ENCODE measurements around the gene TPST1. TPM values are rescaled to one million over a fixed set of nuclear protein-coding genes. Genes with fewer than 3 reads are reported as not detected.
"Not testable (repeated sequence)": the region's sequence is repeated elsewhere in the genome, so short reads cannot be mapped to it uniquely, and the experiment has no call there.

The TPST1 gene
- total RNA-seq, 4 donors from 2014 or later = 31.9 to 38.3 (median 36.8) TPM

DNA sequence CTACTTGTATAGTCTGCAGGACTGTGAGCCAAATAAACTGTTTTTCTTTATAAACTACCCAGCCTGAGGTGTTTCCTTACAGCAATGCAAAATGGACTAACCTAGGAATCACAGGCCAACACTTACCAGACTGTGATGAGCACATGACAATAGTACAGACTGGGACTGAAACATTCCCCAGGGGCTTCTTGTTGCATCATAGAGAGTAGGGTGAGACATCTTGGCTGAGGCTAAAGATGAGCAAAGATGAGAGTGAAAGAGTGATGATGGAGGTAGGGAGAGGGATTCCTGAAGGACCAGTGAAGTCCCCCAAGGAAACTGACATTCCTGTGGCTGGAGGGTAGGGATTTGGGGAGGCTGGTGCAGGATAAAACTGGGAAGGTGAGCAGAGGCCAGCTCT is 194.4 kb downstream of the TPST1 start:
- H3K4me3 ChIP-seq = no peak overlapping the region
- peaks cover 0 to 16% (median 0%) of the 10 kb centered on the region in 4 donors for H3K9me3 ChIP-seq
- no peaks in the 10 kb centered on the region for H3K27me3 ChIP-seq
- no peak overlapping the region for H3K27ac ChIP-seq
- DNase-seq (ENCODE audit: low spot score in 2 of 2) = no peak
- H3K4me1 ChIP-seq = no peaks in the 10 kb centered on the region
- peaks cover 0 to 70% (median 0%) of the 10 kb centered on the region in 3 donors for H3K36me3 ChIP-seq
- TF ChIP-seq, protein P1, sequence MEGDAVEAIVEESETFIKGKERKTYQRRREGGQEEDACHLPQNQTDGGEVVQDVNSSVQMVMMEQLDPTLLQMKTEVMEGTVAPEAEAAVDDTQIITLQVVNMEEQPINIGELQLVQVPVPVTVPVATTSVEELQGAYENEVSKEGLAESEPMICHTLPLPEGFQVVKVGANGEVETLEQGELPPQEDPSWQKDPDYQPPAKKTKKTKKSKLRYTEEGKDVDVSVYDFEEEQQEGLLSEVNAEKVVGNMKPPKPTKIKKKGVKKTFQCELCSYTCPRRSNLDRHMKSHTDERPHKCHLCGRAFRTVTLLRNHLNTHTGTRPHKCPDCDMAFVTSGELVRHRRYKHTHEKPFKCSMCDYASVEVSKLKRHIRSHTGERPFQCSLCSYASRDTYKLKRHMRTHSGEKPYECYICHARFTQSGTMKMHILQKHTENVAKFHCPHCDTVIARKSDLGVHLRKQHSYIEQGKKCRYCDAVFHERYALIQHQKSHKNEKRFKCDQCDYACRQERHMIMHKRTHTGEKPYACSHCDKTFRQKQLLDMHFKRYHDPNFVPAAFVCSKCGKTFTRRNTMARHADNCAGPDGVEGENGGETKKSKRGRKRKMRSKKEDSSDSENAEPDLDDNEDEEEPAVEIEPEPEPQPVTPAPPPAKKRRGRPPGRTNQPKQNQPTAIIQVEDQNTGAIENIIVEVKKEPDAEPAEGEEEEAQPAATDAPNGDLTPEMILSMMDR (IDR thresholded peaks at IDR 0.05) = no peak
- TF ChIP-seq EP300 (IDR thresholded peaks at IDR 0.05) (no peak), POLR2A (IDR thresholded peaks at IDR 0.05) (no peak)

DNA sequence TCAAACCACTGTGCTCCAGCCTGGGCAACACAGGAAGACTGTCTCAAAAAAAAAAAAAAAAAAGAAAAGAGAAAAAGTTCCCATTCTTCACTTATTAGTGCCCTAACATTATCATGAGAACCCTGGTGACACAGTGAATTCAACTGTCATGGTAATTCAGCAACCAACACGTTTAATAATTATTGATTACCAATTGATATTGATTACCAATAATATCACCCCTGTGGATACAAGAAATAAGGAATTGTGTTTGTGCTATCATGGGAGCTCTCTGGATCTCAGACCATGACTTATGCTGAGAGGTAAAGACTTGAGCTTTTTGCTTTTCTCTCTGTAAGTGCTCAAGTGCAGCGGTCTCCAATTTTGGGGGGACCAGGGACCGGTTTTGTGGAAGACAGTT is 195.3 kb downstream of the TPST1 start:
- Histone ChIP-seq H3K27me3 (no peaks in the 10 kb centered on the region), H3K36me3 (peaks cover 0 to 70% (median 0%) of the 10 kb centered on the region in 3 donors), H3K4me3 (no peak overlapping the region), H3K9me3 (peaks cover 0 to 16% (median 0%) of the 10 kb centered on the region in 4 donors), H3K27ac (no peak overlapping the region), H3K4me1 (no peaks in the 10 kb centered on the region)
- TF ChIP-seq, protein P1 (IDR thresholded peaks at IDR 0.05) = no peak
- TF ChIP-seq POLR2A (IDR thresholded peaks at IDR 0.05) (no peak), EP300 (IDR thresholded peaks at IDR 0.05) (no peak)
- 91 to 98% methylated on average over 3 of the region's 3 CpGs for WGBS, 2 donors
- no peak for DNase-seq (ENCODE audit: low spot score in 2 of 2)

DNA sequence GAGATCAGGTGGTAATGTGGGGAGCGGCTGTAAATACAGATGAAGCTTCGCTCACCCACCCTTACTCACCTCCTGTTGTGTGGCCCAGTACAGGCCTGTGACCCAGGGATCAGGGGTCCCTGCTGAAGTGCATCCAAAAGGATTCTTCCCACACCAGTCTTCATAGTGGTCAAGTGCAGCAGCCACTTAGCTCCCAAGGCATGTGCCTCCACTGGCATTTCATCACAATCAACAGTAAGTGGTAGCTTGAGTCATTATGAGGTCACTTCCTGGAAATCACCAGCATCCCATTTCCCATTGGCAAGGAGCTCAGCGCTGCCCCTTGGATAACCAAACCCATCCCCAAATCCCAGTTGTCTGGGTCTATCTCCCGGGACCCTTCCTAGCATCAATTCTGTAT is 196.0 kb downstream of the TPST1 start:
- not testable (repeated sequence) for H3K4me3 ChIP-seq; H3K27me3 ChIP-seq; H3K27ac ChIP-seq; DNase-seq (ENCODE audit: low spot score in 2 of 2); H3K4me1 ChIP-seq
- H3K9me3 ChIP-seq = peaks cover 0 to 16% (median 0%) of the 10 kb centered on the region in 4 donors
- H3K36me3 ChIP-seq = peaks cover 0 to 77% (median 0%) of the 10 kb centered on the region in 3 donors
- 97 to 100% methylated on average over 4 of the region's 4 CpGs for WGBS, 2 donors

DNA sequence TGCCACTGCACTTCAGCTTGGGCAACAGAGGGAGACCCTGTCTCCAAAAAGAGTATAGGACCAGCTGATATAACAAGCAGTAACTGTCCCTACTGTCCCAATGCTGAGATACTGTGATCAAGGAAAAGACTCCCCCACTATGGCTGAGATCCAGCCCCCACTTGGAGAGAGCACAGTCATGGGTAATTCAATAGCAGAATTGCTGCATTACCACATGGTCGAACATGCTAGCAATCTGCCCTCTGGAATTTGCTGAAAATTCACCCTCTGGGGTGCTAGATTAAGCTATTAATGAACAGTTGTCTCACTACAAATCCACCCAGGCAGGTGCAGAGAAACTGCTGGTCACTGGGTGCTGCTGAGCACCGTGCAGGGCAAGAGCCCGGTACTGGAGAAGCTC is 196.8 kb downstream of the TPST1 start:
- H3K27me3 ChIP-seq; H3K4me1 ChIP-seq; H3K27ac ChIP-seq; DNase-seq (ENCODE audit: low spot score in 2 of 2); H3K4me3 ChIP-seq: not testable (repeated sequence)
- Histone ChIP-seq H3K36me3 (peaks cover 0 to 80% (median 0%) of the 10 kb centered on the region in 3 donors), H3K9me3 (peaks cover 0 to 16% (median 0%) of the 10 kb centered on the region in 4 donors)
- WGBS, 2 donors = 100% methylated on average over 3 of the region's 3 CpGs

DNA sequence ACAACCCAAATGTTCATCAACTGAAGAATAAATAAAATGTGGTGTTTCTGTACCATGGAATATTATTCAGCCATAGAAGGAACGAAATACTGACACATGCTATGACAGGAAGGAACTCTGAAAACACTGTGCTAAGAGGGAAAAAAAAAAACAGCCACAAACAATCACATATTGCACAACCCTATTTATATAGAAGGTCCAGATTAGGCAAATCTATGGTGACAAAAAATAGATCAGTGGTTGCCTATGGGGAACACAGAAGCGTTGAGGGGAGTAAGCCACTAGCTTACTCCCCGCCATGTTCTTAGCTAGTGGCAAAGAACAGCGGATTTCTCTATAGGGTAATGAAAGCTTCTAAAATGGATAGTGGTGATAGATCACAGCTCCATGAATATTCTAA is 198.4 kb downstream of the TPST1 start:
- peaks cover 0 to 86% (median 0%) of the 10 kb centered on the region in 3 donors for H3K36me3 ChIP-seq
- H3K27me3 ChIP-seq = no peaks in the 10 kb centered on the region
- WGBS, 2 donors = 92 to 93% methylated on average over 4 of the region's 4 CpGs
- H3K4me3 ChIP-seq = no peak overlapping the region
- H3K4me1 ChIP-seq = no peaks in the 10 kb centered on the region
- H3K9me3 ChIP-seq = peaks cover 0 to 16% (median 0%) of the 10 kb centered on the region in 4 donors
- H3K27ac ChIP-seq = no peak overlapping the region
- TF ChIP-seq EP300 (IDR thresholded peaks at IDR 0.05) = no peak
- TF ChIP-seq POLR2A (IDR thresholded peaks at IDR 0.05) = no peak
- TF ChIP-seq, protein P1 (IDR thresholded peaks at IDR 0.05) = no peak
- no peak for DNase-seq (ENCODE audit: low spot score in 2 of 2)

DNA sequence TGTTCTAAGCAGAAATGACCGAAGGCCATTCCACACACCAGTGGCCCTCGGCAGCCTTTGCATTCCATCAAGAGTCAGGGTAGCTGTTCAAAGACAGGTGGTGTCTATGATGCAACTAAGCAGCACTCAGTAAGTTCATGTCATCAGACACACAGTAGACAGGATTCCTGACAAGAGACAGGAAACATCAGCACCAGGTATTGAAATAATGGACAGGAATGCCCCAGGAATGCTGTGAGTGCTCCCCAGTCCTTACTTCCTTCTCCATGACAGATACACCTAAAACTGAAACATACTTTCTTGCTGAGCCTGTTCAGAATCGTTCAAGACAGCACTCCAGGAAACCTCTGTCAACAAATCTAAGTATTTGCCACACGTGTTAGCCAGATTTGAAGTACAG is 204.4 kb downstream of the TPST1 start:
- DNase-seq (ENCODE audit: low spot score in 2 of 2) = no peak
- no peak overlapping the region for H3K4me3 ChIP-seq
- H3K9me3 ChIP-seq = no peaks in the 10 kb centered on the region
- TF ChIP-seq, protein P1 (IDR thresholded peaks at IDR 0.05) = no peak
- peaks cover 0 to 14% (median 7%) of the 10 kb centered on the region in 4 donors for H3K4me1 ChIP-seq
- no peak overlapping the region for H3K27ac ChIP-seq
- peaks cover 0 to 57% (median 0%) of the 10 kb centered on the region in 3 donors for H3K36me3 ChIP-seq
- WGBS, 2 donors = 73 to 79% methylated on average over 4 of the region's 4 CpGs
- H3K27me3 ChIP-seq = no peaks in the 10 kb centered on the region

Small RNAs within 50 kb of the gene (small RNA-seq; reads per million reads assigned to genes)
- gene RNU6-313P = not detected

Other genes with a start within 250 kb of the TPST1 start
- 10 to 100 TPM; 23.6 to 39.9 (median 32.5) TPM for gene GUSB, start 223.1 kb upstream of the TPST1 start, total RNA-seq
- 100 to 1,000 TPM in 1 of 4 donors, 10 to 100 TPM in 3; 48.7 to 130 (median 63.3) TPM for gene ASL, start 129.5 kb upstream of the TPST1 start, total RNA-seq
- gene CRCP, start 90.5 kb upstream of the TPST1 start, total RNA-seq = 10 to 100 TPM; 23.9 to 49.4 (median 41.8) TPM